LoVo (cell line): ENCODE measurements around the gene CHAC2.
"Not testable (repeated sequence)": the region's sequence is repeated elsewhere in the genome, so short reads cannot be mapped to it uniquely, and the experiment has no call there.

ENCODE experiments used
- DNase-seq: peaks from one replicate; pipeline ENCODE4 v3.0.0-alpha.2; 2016; ENCODE audit warnings: low spot score

CHAC2 gene

DNA sequence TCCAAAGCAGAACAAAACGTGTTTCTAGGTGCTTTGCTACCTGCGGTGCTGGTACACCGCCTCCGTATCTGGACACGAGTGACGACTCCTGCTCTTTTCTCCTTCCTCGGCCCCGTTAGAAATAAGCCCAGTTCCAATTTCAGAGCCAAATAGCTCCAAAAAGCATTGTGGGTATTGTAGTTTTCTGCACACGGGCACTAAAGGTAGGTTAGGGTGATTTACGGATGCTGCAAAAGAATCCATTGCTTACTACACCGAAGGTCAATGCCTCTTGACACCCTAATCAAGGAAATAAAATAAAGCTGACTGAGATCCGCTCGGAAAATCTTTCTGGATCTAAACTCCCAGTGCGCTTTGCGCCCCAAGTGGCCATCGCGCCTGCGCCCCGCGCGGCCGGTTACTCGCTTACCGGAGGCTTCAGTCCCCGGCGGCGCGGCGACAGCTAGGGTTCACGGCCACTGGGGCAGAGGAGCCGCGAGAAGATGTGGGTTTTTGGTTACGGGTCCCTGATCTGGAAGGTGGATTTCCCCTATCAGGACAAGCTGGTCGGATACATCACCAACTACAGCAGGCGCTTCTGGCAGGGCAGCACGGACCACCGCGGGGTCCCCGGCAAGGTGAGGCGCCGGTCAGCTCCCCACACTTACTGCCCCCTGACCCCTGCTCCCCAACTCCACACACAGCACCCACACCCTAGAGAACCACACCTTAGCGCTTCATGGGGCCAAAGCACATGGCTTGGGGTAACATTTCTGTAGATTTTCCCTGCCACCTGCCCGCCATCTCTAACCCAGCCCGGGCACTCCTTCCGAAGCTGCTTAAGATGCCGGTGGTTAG lies at the start of gene CHAC2:
Gene CHAC2, plus strand, starts transcription at position 400 of the 837 bp plus-strand sequence. Its CDS starts 83 bp downstream, at position 483.
- peak; percentile 90 for DNase-seq

DNA sequence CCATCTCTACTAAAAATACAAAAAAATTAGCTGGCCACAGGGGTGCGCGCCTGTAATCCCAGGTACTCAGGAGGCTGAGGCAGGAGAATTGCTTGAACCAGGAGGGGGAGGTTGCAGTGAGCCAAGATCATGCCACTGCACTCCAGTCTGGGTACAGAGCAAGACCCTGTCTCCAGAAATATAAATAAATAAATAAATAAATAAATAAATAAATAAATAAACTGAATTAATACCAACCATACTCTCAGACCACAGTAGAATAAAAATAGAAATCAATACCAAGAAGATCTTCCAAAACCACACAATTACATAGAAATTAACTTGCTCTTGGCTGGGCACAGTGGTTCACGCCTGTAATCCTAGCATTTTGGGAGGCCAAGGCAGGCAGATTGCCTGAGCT lies 46.7 kb upstream of the CHAC2 start:
- not testable (repeated sequence) for DNase-seq

DNA sequence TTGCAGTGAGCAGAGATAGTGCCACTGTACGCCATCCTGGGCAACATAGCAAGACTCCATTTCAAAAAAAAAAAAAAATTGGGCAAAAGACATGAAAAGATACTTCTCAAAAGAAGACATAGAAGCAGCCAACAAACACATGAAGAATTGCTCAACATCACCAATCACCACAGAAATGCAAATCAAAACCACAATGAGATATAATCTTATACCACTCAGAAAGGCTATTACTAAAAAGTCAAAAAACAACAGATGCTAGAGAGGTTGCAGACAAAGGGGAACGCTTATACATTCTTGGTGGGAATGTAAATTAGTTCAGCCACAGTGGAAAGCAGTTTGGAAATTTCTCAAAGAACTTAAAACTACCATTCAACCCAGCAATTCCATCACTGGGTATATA lies 43.1 kb upstream of the CHAC2 start:
- DNase-seq: no peak

DNA sequence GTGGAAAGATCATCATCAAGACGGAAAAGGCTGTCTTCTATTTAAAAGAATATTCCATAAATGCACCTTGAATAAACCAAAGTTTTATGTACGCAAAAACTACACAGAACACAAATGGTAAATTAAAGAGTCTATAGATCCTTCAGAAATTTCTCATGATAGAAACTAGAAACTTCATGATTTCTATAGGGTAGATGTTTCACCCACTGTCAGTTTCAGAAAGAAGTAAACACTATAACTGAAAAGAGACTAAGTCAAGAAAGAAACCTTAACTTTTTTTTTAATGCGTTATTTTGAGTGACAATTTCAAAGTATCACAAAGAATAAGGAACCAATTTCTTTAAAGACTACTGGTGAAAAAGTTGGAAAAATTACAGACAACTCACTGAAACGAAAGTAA lies 41.9 kb upstream of the CHAC2 start:
- DNase-seq: no peak

DNA sequence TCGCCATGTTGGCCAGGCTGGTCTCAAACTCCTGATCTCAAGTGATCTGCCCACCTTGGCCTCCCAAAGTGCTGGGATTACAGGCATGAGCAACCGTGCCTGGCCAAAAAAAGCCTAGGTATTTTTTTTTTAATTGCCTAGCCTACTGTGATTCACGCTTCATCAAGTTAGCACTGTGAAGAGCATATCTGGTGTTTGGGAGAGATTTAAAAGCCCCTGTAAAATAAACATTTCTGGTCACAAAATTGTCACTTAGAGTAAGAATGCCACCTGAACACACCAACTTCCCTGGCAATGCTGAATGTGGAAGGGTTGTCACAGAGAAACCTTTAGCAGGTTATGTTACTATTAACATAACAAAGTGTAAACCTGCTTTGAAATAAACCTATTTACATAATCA lies 39.7 kb upstream of the CHAC2 start:
- no peak for DNase-seq

DNA sequence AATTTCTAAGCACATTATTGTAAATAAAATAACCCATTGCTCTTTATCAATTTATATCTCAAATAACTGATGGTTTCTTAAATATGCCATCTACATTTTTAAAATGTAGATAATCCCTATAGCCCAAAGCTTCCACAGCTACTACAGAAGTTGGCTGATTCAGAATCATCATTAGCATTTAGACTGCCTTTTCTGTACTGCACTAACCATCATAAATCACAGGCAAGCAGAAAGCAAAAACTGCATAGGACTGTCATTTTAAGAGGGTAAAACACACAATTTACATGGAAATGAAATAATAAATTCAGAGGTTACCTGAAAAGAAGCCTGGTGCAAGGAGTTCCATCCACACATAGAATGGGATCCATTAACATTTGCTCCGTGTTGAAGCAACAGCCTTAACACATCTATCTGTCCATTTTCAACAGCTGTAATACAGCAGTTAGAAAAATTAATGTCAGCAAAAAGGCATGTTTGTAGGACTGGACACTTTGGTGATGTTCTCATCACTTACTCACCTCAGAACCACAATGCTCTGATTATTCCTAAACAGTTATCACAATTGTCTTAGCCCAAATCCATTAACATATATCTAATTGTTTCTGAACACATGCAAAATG lies 38.4 kb upstream of the CHAC2 start:
- DNase-seq: no peak

DNA sequence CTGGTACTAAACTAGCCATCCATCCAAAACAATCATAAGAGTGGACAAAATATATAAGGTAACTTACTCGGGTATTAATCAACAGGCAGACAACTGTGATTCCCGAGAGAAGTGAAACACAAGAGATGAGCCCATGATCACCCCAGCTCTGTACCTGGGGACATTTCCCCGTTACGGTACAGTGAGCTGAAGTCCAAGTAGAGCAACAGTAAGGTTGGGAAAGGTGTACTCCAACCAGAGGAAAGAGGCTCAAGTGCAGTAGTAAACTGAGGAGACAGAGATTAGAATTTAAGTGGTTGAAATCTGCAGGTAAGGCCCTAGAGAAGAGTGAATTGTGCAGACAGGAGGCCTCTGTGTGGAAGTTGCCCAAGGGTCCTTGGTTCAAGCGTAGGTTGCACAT lies 30.5 kb upstream of the CHAC2 start:
- DNase-seq: no peak

DNA sequence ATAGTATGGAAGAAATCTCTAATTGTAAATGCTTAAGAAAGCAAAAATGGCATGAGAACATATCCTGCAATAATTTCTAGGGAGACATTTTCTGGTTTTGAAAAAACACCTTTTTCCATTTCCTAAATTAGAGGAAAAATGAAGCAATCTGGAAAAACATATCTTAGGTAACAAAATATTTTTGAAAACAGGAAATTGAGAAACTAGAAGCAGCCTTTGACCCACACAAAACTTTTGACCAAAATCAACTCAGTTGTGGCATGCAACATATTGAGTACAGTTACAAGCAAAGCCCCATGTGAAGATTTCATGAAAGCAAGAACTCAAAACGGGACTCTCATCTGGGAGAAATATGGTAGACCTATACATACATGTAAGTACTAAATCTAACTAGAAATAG lies 28.6 kb upstream of the CHAC2 start:
- no peak for DNase-seq

DNA sequence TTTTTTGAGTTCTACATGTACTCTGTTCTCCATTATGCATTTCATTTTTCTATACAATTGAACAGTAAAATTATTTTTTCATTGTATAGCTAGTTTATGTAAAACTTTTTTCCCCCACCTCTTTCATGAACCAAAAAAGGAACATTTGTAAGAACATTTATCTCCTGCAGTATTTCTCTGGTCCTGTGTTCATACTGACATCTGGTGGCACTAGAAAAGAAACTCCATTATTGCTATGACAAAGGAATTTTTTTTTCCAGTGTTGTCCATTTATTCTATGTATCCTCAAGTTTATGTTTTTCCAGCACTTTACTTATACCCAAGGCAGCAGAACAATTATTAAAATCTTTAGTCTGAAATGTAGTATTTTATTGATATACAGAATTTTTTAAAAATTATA lies 27.4 kb upstream of the CHAC2 start:
- no peak for DNase-seq

DNA sequence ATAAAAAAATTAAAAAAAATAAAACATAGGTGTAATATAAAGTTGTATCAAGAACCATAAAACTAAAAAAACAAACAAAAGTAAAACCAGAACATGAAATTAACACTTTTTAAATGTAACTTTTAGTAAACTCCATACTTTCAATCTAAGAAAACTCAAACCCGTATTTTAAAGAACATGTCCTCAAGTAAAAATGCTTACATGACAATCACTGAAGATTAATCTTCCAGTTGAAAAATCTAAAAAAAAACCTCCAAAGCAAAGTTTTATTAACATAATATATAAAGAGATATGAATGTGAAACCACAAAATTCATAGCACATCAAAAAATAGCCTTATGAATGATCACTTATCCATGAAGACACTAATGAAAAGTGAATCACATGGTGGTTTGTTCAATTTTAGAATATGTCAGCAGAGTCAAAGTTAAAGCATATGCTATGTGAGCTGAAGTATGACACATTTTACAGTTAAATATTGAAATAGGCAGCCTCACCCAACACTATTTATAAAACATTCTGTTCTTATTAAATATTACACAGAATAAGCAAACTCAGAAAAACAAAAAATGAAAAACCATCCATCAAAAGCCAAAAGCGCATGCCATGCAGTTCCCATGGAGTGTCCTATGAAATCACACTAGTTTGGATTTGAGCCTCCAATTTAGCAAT lies 23.1 kb upstream of the CHAC2 start:
- no peak for DNase-seq

DNA sequence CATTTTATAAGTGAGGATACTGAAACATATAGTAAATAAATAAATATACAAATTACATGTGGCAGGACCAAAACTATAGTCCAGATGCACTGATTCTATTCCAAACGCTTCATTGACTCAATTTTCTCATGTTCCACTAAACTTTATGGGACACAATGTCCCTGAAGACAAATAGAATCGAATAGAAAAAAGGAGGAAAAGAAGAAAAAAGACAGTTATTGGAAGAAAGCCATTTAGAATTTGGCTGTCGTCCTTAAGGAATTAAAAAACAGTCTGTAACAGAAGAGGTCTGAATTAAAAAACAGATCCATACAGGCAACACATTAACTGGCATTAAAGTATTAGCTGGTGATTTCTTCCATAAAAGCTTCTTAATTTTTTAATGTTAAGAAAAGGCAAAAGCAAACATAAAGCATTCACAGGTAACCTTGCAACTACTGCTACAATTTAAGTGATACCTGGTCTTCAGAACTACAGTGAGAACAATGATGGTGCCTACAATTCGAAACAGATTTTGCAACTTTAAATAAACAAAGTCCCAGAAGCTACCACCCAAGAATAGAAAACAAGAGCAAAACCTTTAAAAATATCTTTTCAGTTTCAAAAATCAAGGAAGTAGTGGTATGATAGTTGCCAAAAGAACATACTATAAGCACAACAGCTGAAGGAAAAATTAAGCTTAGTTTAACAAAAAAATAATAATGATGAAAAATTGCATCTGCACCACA lies 17.4 kb upstream of the CHAC2 start:
- no peak for DNase-seq

DNA sequence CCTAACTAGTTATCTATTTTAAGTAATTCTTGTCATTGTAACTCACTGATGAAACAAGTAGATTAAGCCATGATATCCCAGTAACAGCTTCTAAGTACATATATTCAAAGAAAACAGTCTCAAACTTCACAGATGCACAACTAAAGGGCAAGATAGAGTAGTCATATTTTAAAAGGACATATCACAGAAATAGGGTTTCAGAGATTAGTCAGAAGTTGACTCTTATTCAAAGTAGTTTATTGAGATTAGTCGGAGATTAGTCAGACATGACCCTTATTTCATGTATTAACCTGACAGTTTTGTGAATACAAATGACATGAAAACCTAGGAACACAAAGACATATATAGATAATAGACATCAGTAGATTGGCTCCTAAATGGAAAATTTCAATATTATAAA lies 15.9 kb upstream of the CHAC2 start:
- no peak for DNase-seq

DNA sequence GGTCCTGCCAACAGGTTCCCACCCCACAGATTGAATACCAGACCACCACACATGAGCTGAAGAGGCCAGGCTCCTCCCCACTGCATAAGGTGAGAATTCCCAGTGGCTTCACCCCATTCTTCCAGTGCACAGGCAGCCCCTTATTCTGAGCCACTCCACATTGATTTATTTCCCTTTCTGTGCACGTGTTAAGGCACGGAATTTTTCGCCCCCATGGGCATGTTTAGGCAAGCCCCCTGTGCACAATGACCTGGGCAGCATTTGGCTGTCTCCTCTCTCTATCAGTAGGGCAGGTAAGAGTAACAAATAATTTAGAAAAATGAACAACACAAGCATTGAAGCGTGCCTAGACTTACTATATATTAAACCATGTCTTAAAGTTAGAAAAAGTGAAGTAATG lies 15.2 kb upstream of the CHAC2 start:
- no peak for DNase-seq

DNA sequence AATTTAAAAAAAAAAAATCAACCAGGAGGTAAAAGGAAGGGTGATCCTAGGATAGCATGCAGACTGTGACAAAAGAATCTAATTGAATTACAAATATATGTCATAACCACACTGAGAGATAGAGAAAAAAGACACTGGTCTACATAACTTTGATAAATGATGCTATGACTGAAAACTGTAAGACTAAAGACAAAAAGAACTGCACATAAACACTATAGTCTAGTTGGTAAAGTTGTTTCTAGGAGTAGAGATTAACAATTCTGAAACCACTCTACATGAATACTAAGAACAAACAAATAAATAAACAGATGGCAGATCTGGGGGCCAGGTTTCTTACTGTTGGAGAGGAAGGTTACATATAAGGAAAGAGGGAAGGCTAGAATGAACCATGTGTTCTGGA lies 14.6 kb upstream of the CHAC2 start:
- DNase-seq: no peak

DNA sequence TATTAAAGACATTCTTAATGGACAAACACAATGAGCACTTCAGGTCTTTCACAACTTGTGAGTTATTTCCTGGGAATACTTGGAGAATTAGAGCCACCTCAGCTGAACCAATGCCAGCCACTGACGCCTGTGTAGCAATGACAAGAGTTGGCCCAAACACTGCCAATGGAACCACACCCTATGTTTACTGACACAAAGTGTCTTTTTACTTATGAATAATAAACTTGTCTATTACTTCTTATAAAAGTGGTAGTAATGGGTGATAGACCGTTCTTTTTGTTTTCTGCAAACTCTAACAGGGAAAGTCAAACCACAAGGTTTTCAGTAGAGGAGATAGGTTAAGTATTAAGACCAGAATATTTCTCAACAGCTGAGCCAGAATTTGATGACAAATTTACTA lies 12.5 kb upstream of the CHAC2 start:
- no peak for DNase-seq

DNA sequence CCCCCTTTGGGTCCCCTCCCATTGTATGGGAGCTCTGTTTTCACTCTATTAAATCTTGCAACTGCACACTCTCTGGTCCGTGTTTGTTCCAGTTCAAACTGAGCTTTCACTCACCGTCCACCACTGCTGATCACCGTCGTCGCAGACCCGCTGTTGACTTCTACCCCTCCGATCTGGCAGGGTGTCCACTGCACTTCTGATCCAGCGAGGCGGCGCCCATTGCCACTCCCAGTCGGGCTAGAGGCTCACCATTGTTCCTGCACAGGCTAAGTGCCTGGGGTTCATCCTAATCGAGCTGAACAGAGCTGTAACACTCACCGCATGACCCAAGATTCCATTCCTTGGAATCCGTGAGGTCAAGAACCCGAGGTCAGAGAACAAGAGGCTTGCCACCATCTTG lies 11.0 kb upstream of the CHAC2 start:
- DNase-seq: no peak

DNA sequence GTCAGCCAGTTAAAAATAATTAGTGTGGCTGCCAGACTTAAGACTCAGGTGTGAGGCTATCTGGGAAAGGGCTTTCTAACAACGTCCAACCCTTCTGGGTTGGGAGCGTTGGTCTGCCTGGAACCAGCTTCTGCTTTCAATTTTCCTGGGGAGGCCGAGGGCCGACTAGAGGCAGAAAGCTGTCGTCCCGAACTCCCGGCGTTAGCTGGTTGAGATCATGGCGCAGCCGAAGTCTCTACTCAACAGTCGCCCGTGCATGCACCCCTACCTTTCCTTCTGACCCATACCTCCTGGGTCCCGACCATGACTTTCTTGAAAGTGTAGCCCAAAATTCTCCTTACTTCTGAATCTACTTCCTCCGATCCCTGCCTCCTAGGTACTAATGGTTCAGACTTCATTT lies 10.4 kb upstream of the CHAC2 start:
- DNase-seq: not testable (repeated sequence)

DNA sequence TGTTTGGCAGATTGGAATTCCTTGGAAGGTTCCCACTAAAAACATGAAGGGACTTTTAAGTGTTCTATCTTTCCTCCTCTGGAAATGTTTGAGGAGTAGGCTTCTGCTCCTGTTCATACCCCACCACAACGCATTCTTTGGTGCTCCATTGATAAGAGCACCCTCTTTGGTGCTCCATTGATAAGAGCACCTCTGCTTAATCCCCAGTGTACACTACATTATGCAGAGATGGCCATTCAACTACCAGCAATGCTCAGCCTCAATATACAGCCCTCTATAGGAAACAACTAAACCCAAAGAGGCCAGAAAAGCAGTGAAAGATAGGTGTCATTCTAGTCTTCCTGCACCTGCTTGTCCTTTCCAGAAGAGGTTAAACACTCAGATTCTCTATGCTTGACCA lies 1.8 kb upstream of the CHAC2 start:
- DNase-seq: no peak

DNA sequence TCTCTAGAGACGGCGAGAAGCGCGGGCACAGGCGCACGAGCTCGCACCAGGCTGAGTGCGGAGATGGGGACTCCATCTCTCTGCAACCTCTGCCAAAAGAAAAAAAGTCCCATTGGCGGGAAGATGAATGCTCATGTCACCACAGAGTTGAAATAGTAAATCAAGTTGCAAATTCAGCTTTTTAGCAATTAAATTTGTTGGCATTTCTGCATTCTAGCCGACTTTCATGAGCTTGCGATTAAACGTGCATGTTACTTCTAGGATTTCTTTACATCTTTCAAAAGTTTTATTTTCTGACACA lies 588 bp downstream of the CHAC2 start:
- DNase-seq: no peak

DNA sequence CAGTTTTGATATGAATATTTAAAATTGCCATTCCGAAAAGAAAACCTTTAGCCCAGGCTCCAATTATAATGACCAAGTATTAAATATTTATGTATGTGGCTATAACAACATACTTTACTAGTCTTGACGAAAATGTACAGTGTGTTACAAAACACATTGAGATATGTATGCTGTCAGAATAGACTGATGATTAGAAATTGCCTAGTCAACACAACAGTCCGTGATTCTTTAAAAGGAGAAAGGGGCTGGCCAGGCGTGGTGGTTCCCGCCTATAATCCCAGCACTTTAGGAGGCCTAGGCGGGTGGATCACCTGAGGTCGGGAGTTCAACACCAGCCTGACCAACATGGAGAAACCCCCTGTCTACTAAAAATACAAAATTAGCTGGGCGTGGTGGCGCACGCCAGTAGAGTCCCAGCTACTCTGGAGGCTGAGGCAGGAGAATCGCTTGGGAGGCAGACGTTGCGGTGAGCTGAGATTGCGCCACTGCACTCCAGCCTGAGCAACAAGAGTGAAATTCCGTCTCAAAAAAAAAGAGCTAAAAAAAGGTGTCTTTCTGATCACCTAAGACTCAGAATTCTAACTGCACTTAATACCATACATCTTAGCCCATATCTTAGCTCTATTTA lies 1.8 kb downstream of the CHAC2 start:
- DNase-seq: no peak

DNA sequence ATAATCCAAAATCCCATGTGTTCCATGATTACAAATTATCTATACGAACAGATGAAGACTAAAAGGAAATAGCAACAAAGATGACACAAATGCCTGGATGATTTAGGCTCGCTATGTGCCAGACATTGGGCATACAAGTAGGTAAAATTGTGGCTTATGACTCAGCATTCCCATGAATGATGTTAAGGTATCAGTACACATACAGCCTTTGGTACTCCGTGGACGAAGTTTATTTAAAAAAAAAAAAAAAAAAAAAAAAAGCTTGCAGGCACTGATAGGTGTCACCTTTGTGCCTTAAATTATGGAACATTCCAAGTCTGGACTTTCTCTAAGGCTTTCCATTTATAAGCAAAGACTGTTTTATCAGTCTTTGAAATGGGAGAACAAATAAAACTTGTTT lies 2.7 kb downstream of the CHAC2 start:
- DNase-seq: no peak

DNA sequence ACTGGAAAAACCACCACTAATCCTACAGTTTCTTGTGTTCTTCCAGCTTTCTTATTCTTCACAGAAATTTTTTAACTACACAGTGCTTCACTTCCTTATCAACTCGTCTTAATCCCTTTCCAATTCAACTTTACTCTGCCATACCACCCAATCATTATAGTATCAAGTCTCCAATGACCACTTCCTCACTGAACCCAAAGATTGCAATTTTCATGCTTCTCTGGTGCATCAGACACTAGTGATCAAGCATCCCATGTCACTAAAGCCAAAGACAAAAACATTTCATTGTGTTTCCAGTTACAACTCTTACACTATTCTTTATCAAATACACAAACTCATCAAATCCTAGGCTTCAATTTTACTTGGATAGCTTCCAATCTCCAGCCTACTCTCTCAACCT lies 9.5 kb downstream of the CHAC2 start:
- no peak for DNase-seq
